HG03439 (cell line): ENCODE results near the gene FBXO47.
"Not testable (repeated sequence)": the region's sequence is repeated elsewhere in the genome, so short reads cannot be mapped to it uniquely, and the experiment has no call there.

ENCODE experiments used
- ATAC-seq: cut with Tn5 transposase; IDR thresholded peaks from one replicate; pipeline ENCODE4 v1.9.1; 2021; ENCODE audit warnings: mild to moderate bottlenecking, moderate library complexity; ENCODE audit not compliant: unreplicated experiment

The FBXO47 gene

DNA sequence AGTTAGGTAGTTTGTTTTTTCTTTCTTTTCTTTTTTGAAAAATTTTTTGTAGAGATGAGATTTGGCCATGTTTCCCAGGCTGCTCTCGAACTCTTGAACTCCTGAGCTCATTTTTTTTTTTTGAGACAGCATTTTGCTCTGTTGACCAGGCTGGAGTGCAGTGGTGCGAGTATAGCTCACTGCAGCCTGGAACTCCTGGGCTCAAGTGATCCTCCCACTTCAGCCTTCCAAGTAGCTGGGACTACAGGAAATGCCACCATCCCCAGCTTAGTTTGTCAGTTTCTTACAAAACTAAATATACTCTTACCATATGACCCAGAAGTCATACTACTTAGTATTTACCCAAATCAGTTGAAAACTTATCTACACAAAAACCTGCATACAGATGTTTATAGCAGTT, 14.4 kb upstream of the FBXO47 start:
- no peak for ATAC-seq

- no peak for ATAC-seq
These were observed 13.5 kb upstream of the FBXO47 start for GRCh38 chr17:38980490-38981217.

DNA sequence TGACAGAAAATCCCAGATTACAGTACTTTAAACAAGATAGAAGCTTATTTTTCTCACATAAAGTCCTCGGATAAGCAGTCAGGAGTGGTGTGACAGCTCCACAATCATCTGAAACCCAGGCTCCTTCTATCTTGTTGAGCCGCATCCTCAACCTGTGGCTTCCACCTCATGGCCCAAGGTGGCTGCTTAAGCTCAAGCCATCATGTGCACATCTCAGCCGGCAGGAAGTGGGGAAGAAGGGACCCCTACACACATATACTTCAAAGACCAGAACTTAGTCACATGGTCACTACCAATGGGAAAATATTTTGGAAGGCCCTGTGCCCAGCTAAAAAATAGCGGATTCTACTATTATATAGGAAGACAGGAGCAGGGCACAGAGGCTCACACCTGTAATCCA, 11.0 kb upstream of the FBXO47 start:
- ATAC-seq = no peak

GRCh38 chr17:38976187-38976551, 9.0 kb upstream of the FBXO47 start:
- not testable (repeated sequence) for ATAC-seq

- ATAC-seq = no peak
These were observed 3.6 kb upstream of the FBXO47 start for GRCh38 chr17:38970804-38971203.

GRCh38 chr17:38970128-38970527, 2.9 kb upstream of the FBXO47 start:
- ATAC-seq = no peak

- no peak for ATAC-seq
These were observed 2.1 kb upstream of the FBXO47 start for GRCh38 chr17:38969281-38969680.

DNA sequence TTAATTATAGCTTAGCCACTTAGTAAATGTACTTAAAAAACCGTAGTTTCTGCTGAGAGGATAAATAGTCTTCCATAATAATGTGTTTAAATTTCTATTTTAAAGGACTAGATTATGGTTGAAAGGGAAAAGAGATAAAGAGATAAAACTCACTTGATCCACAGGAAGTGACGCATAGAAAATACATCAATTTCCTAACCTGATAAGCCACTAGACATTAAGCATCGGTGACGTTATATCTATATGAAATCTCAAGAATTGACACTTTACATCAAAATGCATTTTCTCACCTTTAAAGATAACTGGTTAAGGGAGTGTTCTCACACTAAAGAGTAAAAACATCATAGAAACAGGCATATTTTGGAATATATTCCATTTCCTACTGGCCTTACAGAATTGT, 5.8 kb downstream of the FBXO47 start:
- ATAC-seq = no peak

DNA sequence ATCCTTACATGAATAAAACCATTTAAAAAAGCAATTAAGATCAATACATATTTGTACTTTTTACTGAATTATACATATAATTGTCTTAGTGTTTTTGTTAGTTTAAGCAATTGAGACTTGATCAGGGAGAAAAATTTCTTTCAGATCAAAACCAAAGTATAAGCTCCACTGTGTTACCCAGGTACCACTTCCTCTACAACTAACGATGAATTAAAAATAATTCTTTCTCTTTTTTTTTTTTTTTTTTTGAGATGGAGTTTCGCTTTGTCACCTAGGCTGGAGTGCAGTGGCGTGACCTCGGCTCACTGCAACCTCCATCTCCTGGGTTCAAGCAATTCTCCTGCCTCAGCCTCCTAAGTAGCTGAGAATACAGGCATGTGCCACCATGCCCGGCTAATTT, 6.8 kb downstream of the FBXO47 start:
- ATAC-seq = no peak

DNA sequence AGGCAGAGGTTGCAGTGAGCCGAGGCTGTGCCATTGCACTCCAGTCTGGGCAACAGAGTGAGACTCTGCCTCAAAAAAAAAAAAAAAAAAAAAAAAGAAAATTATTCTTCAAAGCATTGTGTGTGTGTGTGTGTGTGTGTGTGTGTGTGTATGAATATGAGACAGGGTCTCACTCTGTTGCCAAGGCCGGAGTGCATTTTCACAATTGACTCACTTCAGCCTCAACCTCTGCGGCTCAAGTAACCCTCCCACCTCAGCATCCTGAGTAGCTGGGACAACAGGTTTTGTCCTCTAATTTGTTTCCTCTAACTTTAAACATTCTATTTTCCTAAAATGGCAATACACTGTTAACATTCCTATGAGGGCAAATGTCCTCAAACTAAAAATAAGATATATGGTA, 7.7 kb downstream of the FBXO47 start:
- ATAC-seq = no peak

- ATAC-seq = no peak
These were observed 8.4 kb downstream of the FBXO47 start for GRCh38 chr17:38958756-38959155.

DNA sequence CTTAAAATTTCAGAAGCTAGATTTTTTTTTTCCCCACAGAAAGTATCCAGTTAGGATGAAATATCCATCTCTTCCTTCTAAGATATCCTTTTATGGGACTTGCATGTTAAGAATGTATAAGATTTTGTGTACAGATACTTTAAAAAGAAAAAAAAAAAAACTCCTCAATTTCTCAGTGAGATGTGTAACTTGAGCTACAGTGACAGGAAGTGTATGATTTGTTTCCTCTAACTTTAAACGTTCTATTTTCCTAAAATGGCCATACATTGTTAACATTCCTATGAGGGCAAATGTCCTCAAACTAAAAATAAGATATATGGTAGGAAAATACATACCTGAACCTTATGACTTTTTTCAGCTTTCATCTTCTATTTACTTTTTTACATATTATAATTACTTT, 8.9 kb downstream of the FBXO47 start:
- no peak for ATAC-seq

DNA sequence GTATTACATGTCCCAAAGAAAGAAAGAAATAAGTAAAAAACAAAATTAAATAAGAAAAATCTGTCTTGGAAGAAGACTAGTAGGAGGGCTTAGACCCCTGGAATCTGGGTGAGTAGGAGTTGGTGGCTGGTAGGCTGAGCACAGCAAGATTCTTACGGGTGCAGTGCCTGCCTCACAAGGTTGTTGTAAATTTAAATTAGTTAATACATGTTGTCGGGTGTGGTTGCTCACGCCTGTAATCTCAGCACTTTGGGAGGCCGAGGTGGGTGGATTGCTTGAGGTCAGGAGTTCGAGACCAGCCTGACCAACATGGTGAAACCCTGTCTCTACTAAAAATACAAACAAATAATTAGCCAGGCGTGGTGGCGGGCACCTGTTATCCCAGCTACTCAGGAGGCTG, 13.4 kb downstream of the FBXO47 start:
- not testable (repeated sequence) for ATAC-seq

DNA sequence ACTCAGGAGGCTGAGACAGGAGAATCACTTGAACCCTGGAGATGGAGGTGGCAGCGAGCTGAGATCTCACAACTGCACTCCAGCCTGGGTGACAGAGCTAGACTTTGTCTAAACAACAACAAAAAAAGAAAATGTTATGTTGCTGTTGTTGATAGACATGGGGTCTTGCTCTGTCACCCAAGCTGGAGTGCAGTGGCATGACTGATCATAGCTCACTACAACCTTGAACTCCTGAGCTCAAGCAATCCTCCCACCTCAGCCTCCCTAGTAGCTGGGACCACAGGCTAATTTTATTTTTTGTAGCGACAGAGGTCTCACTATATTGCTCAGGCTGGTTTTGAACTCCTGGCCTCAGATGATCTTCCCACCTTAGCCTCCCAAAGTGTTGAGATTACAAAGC, 20.0 kb downstream of the FBXO47 start:
- ATAC-seq = no peak

DNA sequence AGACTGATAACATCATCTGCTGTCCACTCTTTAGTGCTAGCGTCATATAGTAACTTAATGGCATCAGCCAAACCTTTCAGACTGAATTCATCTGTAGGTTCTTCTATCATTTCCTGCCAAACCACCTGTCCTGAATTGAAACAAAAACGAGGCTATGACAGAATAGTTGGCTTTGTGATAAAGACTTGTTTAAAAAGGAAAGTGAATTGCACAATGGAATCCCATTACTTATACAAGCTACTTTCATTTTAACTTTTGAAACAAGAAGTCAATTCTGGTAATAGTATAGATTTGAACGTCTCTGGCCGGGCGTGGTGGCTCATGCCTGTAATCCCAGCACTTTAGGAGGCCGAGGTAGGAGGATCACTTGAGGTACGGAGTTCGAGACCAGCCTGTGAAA, 23.6 kb downstream of the FBXO47 start:
- ATAC-seq = no peak

GRCh38 chr17:38942696-38943334, 24.4 kb downstream of the FBXO47 start:
- no peak for ATAC-seq

GRCh38 chr17:38940404-38940803, 26.8 kb downstream of the FBXO47 start:
- ATAC-seq = no peak

DNA sequence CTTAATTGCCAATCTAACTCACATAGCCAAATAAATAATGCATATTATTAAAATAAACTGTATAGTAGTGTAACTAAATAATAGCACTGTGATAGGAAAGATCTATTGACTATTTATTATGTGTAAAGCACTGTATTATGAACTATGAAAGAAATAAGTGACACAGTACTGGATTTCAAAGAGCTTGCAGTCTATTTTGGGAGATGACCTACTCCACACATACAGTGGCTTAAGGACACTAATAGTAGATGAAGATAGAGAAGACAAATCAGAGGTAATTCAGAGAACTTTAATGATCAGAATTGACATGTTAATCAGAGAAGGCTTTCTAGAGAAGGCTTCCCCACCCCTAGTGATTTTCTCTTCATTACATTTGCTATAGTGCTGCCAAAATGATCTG, 27.2 kb downstream of the FBXO47 start:
- no peak for ATAC-seq

- ATAC-seq = not testable (repeated sequence)
These were observed 33.2 kb downstream of the FBXO47 start for GRCh38 chr17:38933962-38934361.

DNA sequence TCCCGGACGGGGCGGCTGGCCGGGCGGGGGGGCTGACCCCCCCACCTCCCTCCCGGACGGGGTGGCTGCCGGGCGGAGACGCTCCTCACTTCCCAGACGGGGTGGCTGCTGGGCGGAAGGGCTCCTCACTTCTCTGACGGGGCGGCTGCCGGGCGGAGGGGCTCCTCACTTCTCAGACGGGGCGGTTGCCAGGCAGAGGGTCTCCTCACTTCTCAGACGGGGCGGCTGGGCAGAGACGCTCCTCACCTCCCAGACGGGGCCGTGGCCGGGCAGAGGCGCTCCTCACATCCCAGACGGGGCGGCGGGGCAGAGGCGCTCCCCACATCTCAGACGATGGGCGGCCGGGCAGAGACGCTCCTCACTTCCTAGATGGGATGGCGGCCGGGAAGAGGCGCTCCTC, 36.4 kb downstream of the FBXO47 start:
- not testable (repeated sequence) for ATAC-seq

DNA sequence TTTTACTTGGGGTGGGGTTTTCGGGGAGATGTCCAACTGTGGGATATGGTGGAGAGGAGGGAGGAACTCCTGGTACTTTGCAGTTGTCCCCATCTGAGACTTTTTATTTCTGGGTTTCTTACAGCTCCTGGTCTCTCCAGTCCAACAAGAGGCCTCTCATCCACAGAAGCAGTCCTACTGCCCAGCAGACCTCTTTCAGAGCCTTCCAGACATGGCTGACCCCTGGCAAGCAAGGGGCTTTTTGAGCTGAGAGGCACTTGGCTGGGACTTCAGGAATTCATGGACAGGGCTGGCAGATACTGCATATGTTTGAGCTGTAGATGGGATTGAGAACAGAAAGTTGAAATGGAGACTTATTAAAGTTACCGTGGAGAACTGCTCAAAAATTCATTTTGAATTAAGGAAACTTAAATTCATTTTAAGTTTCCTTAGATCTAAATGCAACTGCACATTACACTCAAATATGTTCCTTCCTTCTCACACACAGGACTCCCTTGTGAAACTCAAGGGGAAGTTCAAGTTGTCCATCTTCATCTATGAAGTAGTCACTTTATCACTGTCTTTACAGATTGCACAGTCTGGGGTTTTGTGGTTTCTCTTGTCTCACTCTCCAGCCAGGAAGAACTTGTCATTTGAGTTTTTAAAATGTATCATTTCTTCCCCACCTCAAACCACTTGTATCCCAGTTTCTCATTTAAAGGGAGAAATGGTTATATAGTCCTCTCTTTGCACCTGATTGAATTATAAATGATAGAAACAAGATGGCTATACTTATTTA, 40.7 kb downstream of the FBXO47 start:
- ATAC-seq = no peak
